Measurements from ENCODE around the gene ABTB2. TPM values are rescaled to one million over a fixed set of nuclear protein-coding genes. Genes with fewer than 3 reads are reported as not detected.

The ABTB2 gene
- total RNA-seq, 4 donors from 2014 or later = 2.9 to 8.2 (median 6.6) TPM

- no peak for DNase-seq
- Histone ChIP-seq H3K4me3 (no peak overlapping the region), H3K4me1 (no peaks in the 10 kb centered on the region), H3K36me3 (no peaks in the 10 kb centered on the region), H3K27me3 (no peaks in the 10 kb centered on the region), H3K27ac (no peak overlapping the region), H3K9me3 (no peaks in the 10 kb centered on the region)
- intact Hi-C loops (cut with DNase I; ENCODE audit: low total_unique reads) = no loop called here
- TF ChIP-seq CTCF (IDR thresholded peaks at IDR 0.05) (no peak), POLR2A (IDR thresholded peaks at IDR 0.05) (no peak)
These were observed 142.6 kb downstream of the ABTB2 start for GRCh38 chr11:34214961-34215805.

- Histone ChIP-seq H3K27me3 (no peaks in the 10 kb centered on the region), H3K9me3 (no peaks in the 10 kb centered on the region), H3K36me3 (no peaks in the 10 kb centered on the region), H3K4me1 (no peaks in the 10 kb centered on the region), H3K4me3 (no peak overlapping the region), H3K27ac (no peak overlapping the region)
- intact Hi-C loops (cut with DNase I; ENCODE audit: low total_unique reads) = no loop called here
- TF ChIP-seq CTCF (IDR thresholded peaks at IDR 0.05) (no peak), POLR2A (IDR thresholded peaks at IDR 0.05) (no peak)
- DNase-seq = no peak
These were observed 144.4 kb downstream of the ABTB2 start for GRCh38 chr11:34213366-34213765.

- DNase-seq = no peak
- H3K9me3 ChIP-seq = no peaks in the 10 kb centered on the region
- no peaks in the 10 kb centered on the region for H3K27me3 ChIP-seq
- intact Hi-C loops (cut with DNase I; ENCODE audit: low total_unique reads) = no loop called here
- H3K4me3 ChIP-seq = no peak overlapping the region
- no peaks in the 10 kb centered on the region for H3K36me3 ChIP-seq
- H3K27ac ChIP-seq = no peak overlapping the region
- TF ChIP-seq POLR2A (IDR thresholded peaks at IDR 0.05) (no peak), CTCF (IDR thresholded peaks at IDR 0.05) (no peak)
- no peaks in the 10 kb centered on the region for H3K4me1 ChIP-seq
These were observed 145.2 kb downstream of the ABTB2 start for GRCh38 chr11:34212566-34212965.

- no peak overlapping the region for H3K4me3 ChIP-seq
- no peaks in the 10 kb centered on the region for H3K27me3 ChIP-seq
- intact Hi-C loops (cut with DNase I; ENCODE audit: low total_unique reads) = no loop called here
- no peaks in the 10 kb centered on the region for H3K36me3 ChIP-seq
- no peaks in the 10 kb centered on the region for H3K4me1 ChIP-seq
- H3K27ac ChIP-seq = no peak overlapping the region
- no peaks in the 10 kb centered on the region for H3K9me3 ChIP-seq
- DNase-seq = no peak
- TF ChIP-seq POLR2A (IDR thresholded peaks at IDR 0.05) (no peak), CTCF (IDR thresholded peaks at IDR 0.05) (no peak)
These were observed 148.0 kb downstream of the ABTB2 start for GRCh38 chr11:34209809-34210208.

- no peak for DNase-seq
- Histone ChIP-seq H3K9me3 (no peaks in the 10 kb centered on the region), H3K4me3 (no peak overlapping the region), H3K27me3 (no peaks in the 10 kb centered on the region), H3K36me3 (no peaks in the 10 kb centered on the region), H3K27ac (no peak overlapping the region), H3K4me1 (no peaks in the 10 kb centered on the region)
- TF ChIP-seq POLR2A (IDR thresholded peaks at IDR 0.05) = no peak
- TF ChIP-seq CTCF (IDR thresholded peaks at IDR 0.05) = no peak
- intact Hi-C loops (cut with DNase I; ENCODE audit: low total_unique reads) = no loop called here
These were observed 149.3 kb downstream of the ABTB2 start for GRCh38 chr11:34208266-34209135.
